K562 (cell line): ENCODE data around the gene DCTN2. TPM values are rescaled to one million over a fixed set of nuclear protein-coding genes. Genes with fewer than 3 reads are reported as not detected.

Source experiments
- ATAC-seq: fragments of 200-7000 bp; cut with Tn5 transposase; 3 replicates; pipeline ENCODE4 v1.9.1; 2020; ENCODE audit warnings: moderate library complexity
- BruUV-seq: library from RNA; stranded (reverse); fragments of 400-500 nt; replicated peaks from 2 replicates; lab custom pipeline; 2021; lab: Mats Ljungman, UMichigan
- CTCF ChIA-PET: fragments of 300-600 bp; formaldehyde crosslinking; extraction: SDS; loops from one replicate; lab custom pipeline; 2021; ENCODE audit warnings: low intra/inter-chr PET ratio; lab: Yijun Ruan, JAX
- POLR2A ChIA-PET: fragments of 300-600, 350-650 bp; sonication (Branson Sonifier 250); formaldehyde crosslinking; extraction: SDS; loops from one replicate; lab custom pipeline; 2021; ENCODE audit warnings: antibody characterized with exemption, inconsistent platforms; lab: Yijun Ruan, JAX
- DNase-seq, 4 experiments: peaks; one replicate each; pipeline versions ENCODE4 v3.0.0 to v3.0.0-alpha.2; 2011 to 2018; ENCODE audit warnings: low spot score in 3 of 4, mixed read lengths in 3 of 4; ENCODE audit errors: extremely low read depth in 1 of 4
- FAIRE-seq: peaks from 2 replicates; lab custom pipeline; 2011; peaks lifted over from hg19 to GRCh38; lab: Jason Lieb, UNC
- H2AFZ ChIP-seq: 2 replicates; pipeline ENCODE4 v1.6.0; 2011; ENCODE audit warnings: low read depth, low read length, control low read depth, inconsistent platforms
- H3K27ac ChIP-seq: fragments of 200-600 bp; 3 replicates; pipeline ENCODE4 v1.8.0; 2011; ENCODE audit warnings: low read depth, mild to moderate bottlenecking, control low read depth, inconsistent platforms, low read length, moderate library complexity, mixed read lengths; ENCODE audit errors: extremely low read depth
- H3K27me3 ChIP-seq, 2 experiments: fragments of 300-600 bp in 1 of 2; 2 replicates in 1 of 2; 3 replicates in 1 of 2; pipeline versions ENCODE4 v1.6.0 to v1.8.0; 2011; ENCODE audit warnings: inconsistent platforms in 2 of 2, low read length in 2 of 2, mild to moderate bottlenecking in 1 of 2, mixed read lengths in 1 of 2, moderate library complexity in 1 of 2; ENCODE audit not compliant: control insufficient read depth in 2 of 2, insufficient read depth in 2 of 2
- H3K36me3 ChIP-seq: fragments of 300-600 bp; 3 replicates; pipeline ENCODE4 v1.8.0; 2011; ENCODE audit warnings: mild to moderate bottlenecking, low read length, inconsistent platforms; ENCODE audit not compliant: control insufficient read depth, insufficient read depth
- H3K4me1 ChIP-seq, 2 experiments: fragments of 200-600 bp in 1 of 2; replicated peaks in 1 of 2; 2 replicates in 1 of 2; 3 replicates in 1 of 2; pipeline versions ENCODE4 v1.5.1 to v1.8.0; 2011; ENCODE audit warnings: inconsistent platforms in 2 of 2, low read length in 2 of 2, mild to moderate bottlenecking in 1 of 2, mixed read lengths in 1 of 2, moderate library complexity in 1 of 2; ENCODE audit not compliant: control insufficient read depth in 2 of 2, insufficient read depth in 2 of 2
- H3K4me2 ChIP-seq: 2 replicates; pipeline ENCODE4 v1.6.1; 2011; ENCODE audit warnings: low read length, control low read depth, inconsistent platforms, mixed read lengths; ENCODE audit not compliant: insufficient read depth
- H3K4me3 ChIP-seq: fragments of 200-600 bp; sonication (generic), shearing (Covaris generic); 2 replicates; pipeline ENCODE4 v1.5.1; 2016; ENCODE audit warnings: control low read depth, inconsistent platforms
- H3K79me2 ChIP-seq: fragments of 200-600 bp; 3 replicates; pipeline ENCODE4 v1.8.0; 2011; ENCODE audit warnings: low read length, inconsistent platforms; ENCODE audit not compliant: control insufficient read depth, insufficient read depth
- H3K9ac ChIP-seq, 2 experiments: 2 replicates each; pipeline versions ENCODE4 v1.6.0 to v1.6.1; 2011; ENCODE audit warnings: low read depth in 2 of 2, low read length in 2 of 2, control low read depth in 1 of 2, inconsistent platforms in 1 of 2, mild to moderate bottlenecking in 1 of 2, mixed read lengths in 1 of 2; ENCODE audit not compliant: insufficient read depth in 1 of 2
- H3K9me1 ChIP-seq: one replicate; pipeline ENCODE4 v1.6.0; 2011; ENCODE audit warnings: inconsistent platforms, mild to moderate bottlenecking, low read length, moderate library complexity; ENCODE audit not compliant: control insufficient read depth, insufficient read depth
- H3K9me3 ChIP-seq: replicated peaks from 2 replicates; pipeline ENCODE4 v1.5.1; 2011; ENCODE audit warnings: low read depth, low read length, inconsistent platforms; ENCODE audit not compliant: control insufficient read depth, insufficient read depth
- H4K20me1 ChIP-seq: replicated peaks from 2 replicates; pipeline ENCODE4 v1.6.1; 2011; ENCODE audit warnings: low read length, inconsistent platforms, mixed read lengths; ENCODE audit not compliant: control insufficient read depth, insufficient read depth
- HMG20A ChIP-seq: fragments of 450-650 bp; formaldehyde crosslinking; conservative IDR thresholded peaks from 2 replicates; pipeline ENCODE4 v1.4.0; 2020; ENCODE audit warnings: mild to moderate bottlenecking, mixed read lengths
- POLR2G ChIP-seq: fragments of 200-400 bp; formaldehyde crosslinking; IDR thresholded peaks from 2 replicates; pipeline ENCODE4 v1.6.1; 2017; ENCODE audit warnings: low read depth, mild to moderate bottlenecking, antibody characterized with exemption, low read length, moderate library complexity
- RBFOX2 ChIP-seq: fragments of 200-400 bp; formaldehyde crosslinking; IDR thresholded peaks from 2 replicates; pipeline ENCODE4 v1.6.1; 2017; ENCODE audit warnings: low read depth, mild to moderate bottlenecking, low read length, moderate library complexity
- ZNF76 ChIP-seq: fragments of 250-450 bp; sonication (Bioruptor Pico); IDR thresholded peaks from 2 replicates; pipeline ENCODE4 v1.4.0; 2020; ENCODE audit warnings: mild to moderate bottlenecking, moderate library complexity, borderline replicate concordance
- ZSCAN29 ChIP-seq: fragments of 450-650 bp; IDR thresholded peaks from 2 replicates; pipeline ENCODE4 v1.6.1; 2017
- WGBS: fragments of 100-300 bp; shearing (Covaris generic); methylation state at CpG from one replicate; pipeline ENCODE4 v1.1.6; 2016; ENCODE audit warnings: low coverage, mixed read lengths; ENCODE audit not compliant: insufficient coverage; ENCODE audit errors: missing lambda C conversion rate; 5-methylcytosine and 5-hydroxymethylcytosine counted together
- in situ Hi-C: fragments of 300-500 bp; cut with MboI; formaldehyde crosslinking; loops from 4 replicates; pipeline ENCODE4 v1.15.0; 2018; ENCODE audit warnings: inconsistent platforms, mixed read lengths
- intact Hi-C: fragments of 100-400 bp; cut with micrococcal nuclease; formaldehyde crosslinking; loops from 2 replicates; pipeline ENCODE4 v1.14.2; 2022
- polyA plus RNA-seq, 8 experiments: library from polyadenylated mRNA; depleted of rRNA in 4 of 8; stranded (reverse) in 5 of 8; unstranded in 3 of 8; fragments of >200 nt; fragmentation: Nextera tagmentation in 2 of 8; fragmentation: Illumina TruSeq in 1 of 8; extraction: Ambion mirVana in 2 of 8; extraction: Trizol in 1 of 8; gene quantifications; 2 replicates each; pipeline versions ENCODE4 v1.2.1 to v1.2.3, GENCODE V29; 2011 to 2014; ENCODE audit warnings: inconsistent platforms in 1 of 8, missing spikeins in 1 of 8
- total RNA-seq, 7 experiments: library from RNA; depleted of rRNA in 6 of 7; stranded (reverse); fragments of >200 nt in 6 of 7; fragmentation: Illumina TruSeq in 2 of 7; extraction: Trizol in 2 of 7; gene quantifications; 2 replicates each; pipeline versions ENCODE4 v1.2.1 to v1.2.3, GENCODE V29; 2011 to 2021; ENCODE audit warnings: low replicate concordance in 1 of 7
- TF ChIP-seq, protein P1 (sequence below): sonication (generic); IDR thresholded peaks from 2 replicates; pipeline ENCODE4 v1.6.1; 2016

DCTN2 gene
- total and polyA plus RNA-seq, 9 of the 15 experiments (the other 6 are each of a cell fraction or from before 2014, with no cell fraction given) = 43.6 to 270 (median 125) TPM

DNA sequence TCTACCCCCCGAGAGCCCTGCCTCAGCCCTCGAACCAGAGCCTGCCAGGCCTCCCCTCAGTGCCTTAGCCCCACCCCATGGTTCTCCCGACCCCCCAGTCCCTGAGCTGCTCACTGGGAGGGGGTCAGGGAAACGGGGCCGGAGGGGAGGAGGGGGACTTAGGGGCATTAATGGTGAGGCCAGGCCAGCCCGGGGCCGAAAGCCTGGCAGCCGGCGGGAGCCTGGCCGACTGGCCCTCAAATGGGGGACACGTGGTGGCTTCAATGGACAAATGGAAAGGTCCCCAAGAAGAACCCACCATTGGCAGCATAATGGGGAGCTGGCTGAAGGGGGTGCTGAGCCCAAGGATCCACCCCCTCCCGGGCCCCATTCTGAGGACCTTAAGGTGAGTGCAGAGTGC lies 18.8 kb downstream of the DCTN2 start:
- intact Hi-C loops (no loop called here), in situ Hi-C loops (no loop called here)
- Histone ChIP-seq H4K20me1 (no peaks in the 10 kb centered on the region), H3K36me3 (peaks cover 89% of the 10 kb centered on the region; the same call in 2 of the 3 replicates), H3K27ac (no peak overlapping the region), H3K4me2 (no peak overlapping the region), H3K9me3 (no peaks in the 10 kb centered on the region), H3K9me1 (no peaks in the 10 kb centered on the region), H3K4me3 (no peak overlapping the region), H3K9ac (no peak overlapping the region), H3K79me2 (peaks cover 24% of the 10 kb centered on the region), H3K4me1 (peaks cover 18 to 31% of the 10 kb centered on the region in 2 experiments), H3K27me3 (no peaks in the 10 kb centered on the region), H2AFZ (no peak overlapping the region)
- ChIA-PET CTCF (no interaction called here), POLR2A (interaction anchor here (0.8 to 10.8 kb wide), 4 partner anchors 11 to 51 kb away, joined by 3 to 225 read pairs (median 6); partner anchors contain the start of gene DCTN2)
- ATAC-seq (no peak), DNase-seq (no peak), FAIRE-seq (no peak)
- TF ChIP-seq, protein P1, sequence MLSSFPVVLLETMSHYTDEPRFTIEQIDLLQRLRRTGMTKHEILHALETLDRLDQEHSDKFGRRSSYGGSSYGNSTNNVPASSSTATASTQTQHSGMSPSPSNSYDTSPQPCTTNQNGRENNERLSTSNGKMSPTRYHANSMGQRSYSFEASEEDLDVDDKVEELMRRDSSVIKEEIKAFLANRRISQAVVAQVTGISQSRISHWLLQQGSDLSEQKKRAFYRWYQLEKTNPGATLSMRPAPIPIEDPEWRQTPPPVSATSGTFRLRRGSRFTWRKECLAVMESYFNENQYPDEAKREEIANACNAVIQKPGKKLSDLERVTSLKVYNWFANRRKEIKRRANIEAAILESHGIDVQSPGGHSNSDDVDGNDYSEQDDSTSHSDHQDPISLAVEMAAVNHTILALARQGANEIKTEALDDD = no peak
- TF ChIP-seq POLR2G (peak; percentile 67), ZNF76 (no peak), RBFOX2 (peak; percentile 54; the same call in 1 of the 2 replicates)
- no TSS peak for BruUV-seq
- WGBS = 88% methylated on average over 5 of the region's 12 CpGs

DNA sequence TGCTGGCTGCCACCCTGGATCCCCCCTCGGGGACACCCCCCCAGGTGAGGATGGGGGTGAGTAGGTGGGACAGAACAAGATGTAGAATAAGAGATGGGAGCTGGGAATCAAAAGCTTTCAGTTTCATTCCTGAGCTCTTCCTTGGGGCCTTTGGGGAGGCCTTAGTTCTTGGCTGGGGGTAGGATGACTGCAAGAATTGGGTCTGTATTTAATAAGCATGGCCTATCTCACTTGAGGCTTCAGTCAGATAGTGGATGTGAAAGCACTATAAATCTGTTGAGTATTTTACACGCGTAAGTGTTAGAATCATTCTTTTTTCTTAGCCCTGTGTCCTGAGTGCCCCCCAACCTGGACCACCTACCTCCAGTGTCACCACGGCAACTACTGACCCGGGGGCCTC lies 19.8 kb downstream of the DCTN2 start:
- no peak for FAIRE-seq
- POLR2A ChIA-PET = interaction anchor here (0.6 to 10.8 kb wide), 5 partner anchors 12 to 29 kb away, joined by 3 to 225 read pairs (median 4); partner anchors contain the start of gene DCTN2
- TF ChIP-seq HMG20A (CRISPR knock-in tag) (no peak), ZSCAN29 (no peak)

More for the DNA sequence above, 19.8 kb downstream of the DCTN2 start:
- ATAC-seq = no peak
- Histone ChIP-seq H3K27me3 (no peaks in the 10 kb centered on the region), H3K36me3 (peaks cover 79% of the 10 kb centered on the region; the same call in 2 of the 3 replicates), H3K4me1 (peaks cover 18 to 33% of the 10 kb centered on the region in 2 experiments), H3K4me3 (no peak overlapping the region), H2AFZ (no peak overlapping the region), H3K9me3 (no peaks in the 10 kb centered on the region), H3K27ac (no peak overlapping the region), H3K79me2 (peaks cover 26% of the 10 kb centered on the region), H3K4me2 (no peak overlapping the region), H3K9me1 (no peaks in the 10 kb centered on the region), H3K9ac (peak overlapping the region in 1 of 2 experiments; percentile 53; a peak in 1 of 4 replicates), H4K20me1 (no peaks in the 10 kb centered on the region)
- CTCF ChIA-PET = no interaction called here
- in situ Hi-C loops (no loop called here), intact Hi-C loops (no loop called here)
- no TSS peak for BruUV-seq
- DNase-seq = no peak
- 93% methylated on average over 5 of the region's 5 CpGs for WGBS
